Measurements from ENCODE around the gene CEP57L1. TPM values are rescaled to one million over a fixed set of nuclear protein-coding genes. Genes with fewer than 3 reads are reported as not detected.

CEP57L1 gene
- total RNA-seq, 1 experiment from 2014 or later, result 8.4 TPM

- Mint-ChIP-seq H3K36me3 (ENCODE audit: insufficient read depth in 1 of 3, low read depth in 3 of 3) (no peaks in the 10 kb centered on the region), H3K27me3 (ENCODE audit: low read depth) (no peaks in the 10 kb centered on the region; the same call in 1 of the 2 replicates), H3K9me3 (no peaks in the 10 kb centered on the region), H3K27ac (no peak overlapping the region), H3K4me3 (no peak overlapping the region), H3K4me1 (peaks cover 10 to 12% of the 10 kb centered on the region in 2 experiments)
- H3K23ac ChIP-seq (ENCODE audit: insufficient read length, low read depth, low read length), result no peak overlapping the region
- no peaks in the 10 kb centered on the region for H4K20me1 ChIP-seq (ENCODE audit: control insufficient read depth, insufficient read depth, insufficient read length)
- H3K79me2 ChIP-seq (ENCODE audit: insufficient read depth, low read length), result no peaks in the 10 kb centered on the region
- H3K18ac ChIP-seq (ENCODE audit: insufficient read length, low read depth, low read length), result no peak overlapping the region
- no peak overlapping the region for H2BK12ac ChIP-seq (ENCODE audit: insufficient read length, low read depth, low read length)
- no peak overlapping the region for H2BK15ac ChIP-seq (ENCODE audit: low read depth, low read length)
- H2BK5ac ChIP-seq (ENCODE audit: insufficient read length, low read length), result no peak overlapping the region
- H4K5ac ChIP-seq (ENCODE audit: insufficient read length, low read depth, low read length), result no peak overlapping the region
- H3K14ac ChIP-seq (ENCODE audit: insufficient read depth, low read length), result no peak overlapping the region
- TF ChIP-seq, protein P1, sequence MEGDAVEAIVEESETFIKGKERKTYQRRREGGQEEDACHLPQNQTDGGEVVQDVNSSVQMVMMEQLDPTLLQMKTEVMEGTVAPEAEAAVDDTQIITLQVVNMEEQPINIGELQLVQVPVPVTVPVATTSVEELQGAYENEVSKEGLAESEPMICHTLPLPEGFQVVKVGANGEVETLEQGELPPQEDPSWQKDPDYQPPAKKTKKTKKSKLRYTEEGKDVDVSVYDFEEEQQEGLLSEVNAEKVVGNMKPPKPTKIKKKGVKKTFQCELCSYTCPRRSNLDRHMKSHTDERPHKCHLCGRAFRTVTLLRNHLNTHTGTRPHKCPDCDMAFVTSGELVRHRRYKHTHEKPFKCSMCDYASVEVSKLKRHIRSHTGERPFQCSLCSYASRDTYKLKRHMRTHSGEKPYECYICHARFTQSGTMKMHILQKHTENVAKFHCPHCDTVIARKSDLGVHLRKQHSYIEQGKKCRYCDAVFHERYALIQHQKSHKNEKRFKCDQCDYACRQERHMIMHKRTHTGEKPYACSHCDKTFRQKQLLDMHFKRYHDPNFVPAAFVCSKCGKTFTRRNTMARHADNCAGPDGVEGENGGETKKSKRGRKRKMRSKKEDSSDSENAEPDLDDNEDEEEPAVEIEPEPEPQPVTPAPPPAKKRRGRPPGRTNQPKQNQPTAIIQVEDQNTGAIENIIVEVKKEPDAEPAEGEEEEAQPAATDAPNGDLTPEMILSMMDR (conservative IDR thresholded peaks at IDR 0.05), result no peak
- H2AFZ ChIP-seq (ENCODE audit: low read length), result no peak overlapping the region
- H2BK20ac ChIP-seq (ENCODE audit: low read depth, low read length, poor library complexity, severe bottlenecking), result no peak overlapping the region
- no peak overlapping the region for H3K56ac ChIP-seq (ENCODE audit: insufficient read length, low read depth, low read length)
- H3K4me2 ChIP-seq (ENCODE audit: insufficient read depth, insufficient read length, low read length), result no peak overlapping the region
- H3T11ph ChIP-seq (ENCODE audit: low read length), result no peak overlapping the region
- no peak overlapping the region for H2BK120ac ChIP-seq (ENCODE audit: low read depth, low read length, poor library complexity, severe bottlenecking)
- H3K23me2 ChIP-seq (ENCODE audit: insufficient read length, low read depth, low read length, poor library complexity, severe bottlenecking), result no peaks in the 10 kb centered on the region
- H4K8ac ChIP-seq (replicated peaks; ENCODE audit: insufficient read length, low read depth, low read length), result no peak overlapping the region
- no peaks in the 10 kb centered on the region for H3K79me1 ChIP-seq (ENCODE audit: insufficient read depth, low read depth, low read length, poor library complexity, severe bottlenecking)
- H3K9ac ChIP-seq (ENCODE audit: extremely low read depth, insufficient read length, low read length), result no peak overlapping the region
- no peaks in the 10 kb centered on the region; the same call in 1 of the 2 replicates for H3K4me1 ChIP-seq (ENCODE audit: insufficient read depth, low read length)
- no peak overlapping the region for H4K91ac ChIP-seq (ENCODE audit: insufficient read length, low read depth, low read length)
- no peak for DNase-seq
- no CpG with 5 or more reads among the region's 1 CpG for WGBS (ENCODE audit: extremely low coverage, insufficient read length, low lambda C conversion rate)
- no peak overlapping the region for H3K4ac ChIP-seq (ENCODE audit: low read depth, low read length)
- H3K27me3 ChIP-seq (ENCODE audit: insufficient read depth, low read length), result no peaks in the 10 kb centered on the region
- no peaks in the 10 kb centered on the region for H3K9me3 ChIP-seq (ENCODE audit: control insufficient read depth, low read depth, low read length)
- H2AK5ac ChIP-seq (ENCODE audit: insufficient read length, low read length), result no peak overlapping the region
- H3K27ac ChIP-seq (ENCODE audit: insufficient read length, low read depth, low read length), result no peak overlapping the region
Measured at GRCh38 chr6:109179507-109179906, 84.2 kb downstream of the CEP57L1 start.
